GM06990 (cell line): ENCODE measurements around the gene SERPINE3.

Experiments
- DNase-seq: peaks from one replicate; pipeline ENCODE4 v3.0.0-alpha.2; 2011; ENCODE audit not compliant: insufficient read length; ENCODE audit errors: extremely low read depth
- H3K27me3 ChIP-seq: replicated peaks from 2 replicates; pipeline ENCODE4 v1.6.0; 2011; ENCODE audit warnings: low read length; ENCODE audit not compliant: control insufficient read depth, insufficient read depth
- H3K36me3 ChIP-seq: 2 replicates; pipeline ENCODE4 v1.5.1; 2011; ENCODE audit warnings: low read length; ENCODE audit not compliant: control insufficient read depth, insufficient read depth
- H3K4me3 ChIP-seq: replicated peaks from 2 replicates; pipeline ENCODE4 v1.5.1; 2011; ENCODE audit warnings: low read depth, mild to moderate bottlenecking, control low read depth, low read length
- CTCF ChIP-seq: IDR thresholded peaks from 2 replicates; pipeline ENCODE4 v1.5.1; 2011; ENCODE audit warnings: low read length, control low read depth, mild to moderate bottlenecking, inconsistent platforms; ENCODE audit not compliant: insufficient read depth, poor library complexity, severe bottlenecking

The SERPINE3 gene

DNA sequence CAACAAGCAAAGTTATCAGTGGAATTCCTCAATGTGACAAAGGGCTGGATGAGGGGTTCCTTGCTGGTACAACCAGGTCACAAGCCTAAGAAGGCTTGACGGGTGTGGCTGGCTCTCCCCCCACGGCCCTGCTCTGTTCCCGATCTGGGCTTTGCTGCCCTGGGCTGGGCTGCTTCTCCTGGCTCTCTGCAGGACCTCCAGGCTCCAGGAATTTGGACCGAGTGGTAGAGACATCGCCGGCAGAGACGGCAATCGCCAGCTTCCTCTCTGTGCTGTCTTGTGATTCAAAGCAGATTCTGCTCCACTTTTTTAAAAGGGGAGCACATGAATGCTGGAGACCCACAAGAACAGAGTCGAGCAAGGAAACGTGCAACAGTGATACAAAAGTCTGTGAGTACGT lies at the start of gene SERPINE3:
SERPINE3 (plus strand) TSS at position 338 of the 400 bp plus-strand sequence. CDS start 1,401 bp downstream, outside the sequence.
- DNase-seq: no peak
- H3K27me3 ChIP-seq: no peaks in the 10 kb centered on the region
- no peak within 1 kb of the TSS for H3K4me3 ChIP-seq
- TF ChIP-seq CTCF: no peak
- H3K36me3 ChIP-seq: no peaks in the 10 kb centered on the region

- H3K27me3 ChIP-seq: no peaks in the 10 kb centered on the region
- no peak overlapping the region for H3K4me3 ChIP-seq
- no peak for DNase-seq
- no peaks in the 10 kb centered on the region for H3K36me3 ChIP-seq
- no peak for TF ChIP-seq CTCF
Observed at GRCh38 chr13:51291341-51291740, 48.1 kb upstream of the SERPINE3 start.

DNA sequence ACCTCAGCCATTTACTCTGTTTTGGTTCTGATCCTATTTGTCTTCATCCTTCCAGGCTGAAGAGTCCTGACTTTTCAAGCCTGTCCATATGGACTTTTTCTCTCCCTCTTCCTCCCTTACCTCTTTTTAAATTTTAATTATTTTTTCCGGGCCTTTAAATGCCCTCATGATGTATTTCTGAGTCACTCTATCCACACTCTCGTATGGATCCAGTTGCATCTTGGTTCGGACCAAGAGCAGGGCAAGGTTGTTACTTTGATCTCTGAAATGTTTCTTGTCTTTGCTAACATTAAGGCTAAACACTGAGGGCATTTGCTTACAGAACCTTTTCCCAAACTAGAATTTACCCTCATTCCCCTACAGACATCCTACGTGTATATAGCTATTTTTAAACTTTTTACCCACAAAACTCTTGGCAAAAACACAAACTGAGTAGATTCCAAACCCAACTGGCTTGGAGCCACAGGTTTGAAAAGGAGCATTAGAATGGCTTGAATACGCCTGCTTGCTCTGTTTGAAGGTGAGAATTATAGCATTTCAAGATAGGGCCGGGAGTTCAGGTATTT lies 47.4 kb upstream of the SERPINE3 start:
- H3K27me3 ChIP-seq: no peaks in the 10 kb centered on the region
- TF ChIP-seq CTCF: no peak
- no peak for DNase-seq
- no peaks in the 10 kb centered on the region for H3K36me3 ChIP-seq
- no peak overlapping the region for H3K4me3 ChIP-seq

- Histone ChIP-seq H3K4me3 (no peak overlapping the region), H3K27me3 (peaks cover 1% of the 10 kb centered on the region), H3K36me3 (no peaks in the 10 kb centered on the region)
- no peak for DNase-seq
- TF ChIP-seq CTCF: peak; percentile 21
Observed at GRCh38 chr13:51297556-51297955, 41.9 kb upstream of the SERPINE3 start.

DNA sequence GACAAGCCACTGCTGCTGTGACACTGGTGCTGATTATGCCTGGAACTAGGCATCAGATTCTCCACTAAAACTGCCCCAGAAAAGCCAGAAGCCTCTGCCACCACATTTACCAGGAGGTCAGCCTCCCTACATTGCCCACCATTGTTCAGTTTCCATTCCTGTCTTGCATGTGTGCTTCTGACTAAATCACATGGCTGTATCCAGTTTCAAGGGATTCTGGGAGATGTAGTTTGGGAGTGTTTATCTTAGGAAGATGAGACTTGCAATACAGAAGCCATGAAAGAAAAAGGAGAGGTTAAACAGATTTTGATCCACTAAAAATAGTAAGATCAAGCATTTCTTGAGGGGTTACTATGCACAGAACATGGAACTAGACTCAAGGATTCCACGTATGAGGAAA lies 40.7 kb upstream of the SERPINE3 start:
- no peak for DNase-seq
- Histone ChIP-seq H3K27me3 (peaks cover 1% of the 10 kb centered on the region), H3K4me3 (no peak overlapping the region), H3K36me3 (no peaks in the 10 kb centered on the region)
- no peak for TF ChIP-seq CTCF

GRCh38 chr13:51303063-51303552 lies 36.4 kb upstream of the SERPINE3 start:
- no peak for TF ChIP-seq CTCF
- Histone ChIP-seq H3K27me3 (peaks cover 1% of the 10 kb centered on the region), H3K36me3 (no peaks in the 10 kb centered on the region), H3K4me3 (no peak overlapping the region)
- no peak for DNase-seq
